ENCODE results near the gene ATAD1.
"Not testable (repeated sequence)": the region's sequence is repeated elsewhere in the genome, so short reads cannot be mapped to it uniquely, and the experiment has no call there.

ATAD1 gene

GRCh38 chr10:87837445-87837844 lies 19.4 kb upstream of the ATAD1 start:
- H3K79me2 ChIP-seq (ENCODE audit: insufficient read depth, low read depth), result no peaks in the 10 kb centered on the region
- H2AFZ ChIP-seq (ENCODE audit: low read depth), result no peak overlapping the region
- no peak overlapping the region for H3K4me3 ChIP-seq (IDR thresholded peaks at IDR 0.05; ENCODE audit: insufficient read depth, low read depth, low read length)
- H3K27ac ChIP-seq, result no peak overlapping the region
- H3K27me3 ChIP-seq (ENCODE audit: insufficient read depth, low read depth), result no peaks in the 10 kb centered on the region
- H3K9ac ChIP-seq, result no peak overlapping the region
- no peaks in the 10 kb centered on the region for H3K4me1 ChIP-seq (ENCODE audit: low read depth, poor library complexity, severe bottlenecking)
- no peak for TF ChIP-seq CTCF (conservative IDR thresholded peaks at IDR 0.05; ENCODE audit: low read depth, low read length)
- no peak overlapping the region for H3K4me2 ChIP-seq
- no peaks in the 10 kb centered on the region for H4K20me1 ChIP-seq (ENCODE audit: insufficient read depth)
- H3K36me3 ChIP-seq (ENCODE audit: insufficient read depth), result no peaks in the 10 kb centered on the region

GRCh38 chr10:87836098-87836497 lies 18.1 kb upstream of the ATAD1 start:
- no peak overlapping the region for H3K9ac ChIP-seq
- H3K27ac ChIP-seq, result no peak overlapping the region
- no peaks in the 10 kb centered on the region for H3K4me1 ChIP-seq (ENCODE audit: low read depth, poor library complexity, severe bottlenecking)
- no peak overlapping the region for H3K4me2 ChIP-seq
- H2AFZ ChIP-seq (ENCODE audit: low read depth), result no peak overlapping the region
- no peaks in the 10 kb centered on the region for H3K79me2 ChIP-seq (ENCODE audit: insufficient read depth, low read depth)
- no peaks in the 10 kb centered on the region for H4K20me1 ChIP-seq (ENCODE audit: insufficient read depth)
- no peak for TF ChIP-seq CTCF (conservative IDR thresholded peaks at IDR 0.05; ENCODE audit: low read depth, low read length)
- no peak overlapping the region for H3K4me3 ChIP-seq (IDR thresholded peaks at IDR 0.05; ENCODE audit: insufficient read depth, low read depth, low read length)
- no peaks in the 10 kb centered on the region for H3K36me3 ChIP-seq (ENCODE audit: insufficient read depth)
- no peaks in the 10 kb centered on the region for H3K27me3 ChIP-seq (ENCODE audit: insufficient read depth, low read depth)

- H3K27ac ChIP-seq, result no peak overlapping the region
- H3K4me2 ChIP-seq, result no peak overlapping the region
- no peaks in the 10 kb centered on the region for H3K27me3 ChIP-seq (ENCODE audit: insufficient read depth, low read depth)
- no peak overlapping the region for H3K4me3 ChIP-seq (IDR thresholded peaks at IDR 0.05; ENCODE audit: insufficient read depth, low read depth, low read length)
- H3K36me3 ChIP-seq (ENCODE audit: insufficient read depth), result no peaks in the 10 kb centered on the region
- TF ChIP-seq CTCF (conservative IDR thresholded peaks at IDR 0.05; ENCODE audit: low read depth, low read length), result no peak
- H3K4me1 ChIP-seq (ENCODE audit: low read depth, poor library complexity, severe bottlenecking), result no peaks in the 10 kb centered on the region
- no peak overlapping the region for H2AFZ ChIP-seq (ENCODE audit: low read depth)
- no peaks in the 10 kb centered on the region for H4K20me1 ChIP-seq (ENCODE audit: insufficient read depth)
- H3K79me2 ChIP-seq (ENCODE audit: insufficient read depth, low read depth), result no peaks in the 10 kb centered on the region
- H3K9ac ChIP-seq, result no peak overlapping the region
These were observed 12.1 kb upstream of the ATAD1 start for GRCh38 chr10:87829986-87830729.

- H3K27me3 ChIP-seq (ENCODE audit: insufficient read depth, low read depth); H2AFZ ChIP-seq (ENCODE audit: low read depth): not testable (repeated sequence)
These were observed 11.0 kb upstream of the ATAD1 start for GRCh38 chr10:87829051-87829450.

GRCh38 chr10:87827681-87828080 lies 9.7 kb upstream of the ATAD1 start:
- H4K20me1 ChIP-seq (ENCODE audit: insufficient read depth), result no peaks in the 10 kb centered on the region
- TF ChIP-seq CTCF (conservative IDR thresholded peaks at IDR 0.05; ENCODE audit: low read depth, low read length), result no peak
- H3K27ac ChIP-seq, result no peak overlapping the region
- no peak overlapping the region for H3K9ac ChIP-seq
- H3K4me2 ChIP-seq, result no peak overlapping the region
- H3K4me3 ChIP-seq (IDR thresholded peaks at IDR 0.05; ENCODE audit: insufficient read depth, low read depth, low read length), result no peak overlapping the region
- H3K27me3 ChIP-seq (ENCODE audit: insufficient read depth, low read depth), result no peaks in the 10 kb centered on the region
- H3K79me2 ChIP-seq (ENCODE audit: insufficient read depth, low read depth), result no peaks in the 10 kb centered on the region
- no peaks in the 10 kb centered on the region for H3K4me1 ChIP-seq (ENCODE audit: low read depth, poor library complexity, severe bottlenecking)
- H3K36me3 ChIP-seq (ENCODE audit: insufficient read depth), result no peaks in the 10 kb centered on the region
- H2AFZ ChIP-seq (ENCODE audit: low read depth), result no peak overlapping the region

More at GRCh38 chr10:87829051-87829450, 11.0 kb upstream of the ATAD1 start:
- not testable (repeated sequence) for H3K9ac ChIP-seq; H3K36me3 ChIP-seq (ENCODE audit: insufficient read depth); H3K4me1 ChIP-seq (ENCODE audit: low read depth, poor library complexity, severe bottlenecking); H3K4me2 ChIP-seq; H3K27ac ChIP-seq; H3K4me3 ChIP-seq (IDR thresholded peaks at IDR 0.05; ENCODE audit: insufficient read depth, low read depth, low read length); H3K79me2 ChIP-seq (ENCODE audit: insufficient read depth, low read depth); H4K20me1 ChIP-seq (ENCODE audit: insufficient read depth)
